GM19025 (cell line): ENCODE results near the gene NMB.

Experiments
- ATAC-seq: cut with Tn5 transposase; IDR thresholded peaks from one replicate; pipeline ENCODE4 v1.9.1; 2021; ENCODE audit warnings: mild to moderate bottlenecking, low read depth, moderate library complexity; ENCODE audit not compliant: unreplicated experiment

Gene NMB

GRCh38 chr15:84621358-84621979 lies 36.5 kb downstream of the NMB start:
- no peak for ATAC-seq

- no peak for ATAC-seq
Observed at GRCh38 chr15:84620626-84621025, 37.4 kb downstream of the NMB start.

- no peak for ATAC-seq
Observed at GRCh38 chr15:84616235-84616634, 41.8 kb downstream of the NMB start.

- ATAC-seq = no peak
Observed at GRCh38 chr15:84611631-84612030, 46.4 kb downstream of the NMB start.

- no peak for ATAC-seq
Observed at GRCh38 chr15:84609818-84610525, 48.0 kb downstream of the NMB start.

- no peak for ATAC-seq
Observed at GRCh38 chr15:84608707-84609284, 49.2 kb downstream of the NMB start.

GRCh38 chr15:84606653-84607120 lies 51.3 kb downstream of the NMB start:
- no peak for ATAC-seq

- no peak for ATAC-seq
Observed at GRCh38 chr15:84605554-84605882, 52.5 kb downstream of the NMB start.
